Measurements from ENCODE around the gene ALDH1L2.
"Not testable (repeated sequence)": the region's sequence is repeated elsewhere in the genome, so short reads cannot be mapped to it uniquely, and the experiment has no call there.

The ALDH1L2 gene

DNA sequence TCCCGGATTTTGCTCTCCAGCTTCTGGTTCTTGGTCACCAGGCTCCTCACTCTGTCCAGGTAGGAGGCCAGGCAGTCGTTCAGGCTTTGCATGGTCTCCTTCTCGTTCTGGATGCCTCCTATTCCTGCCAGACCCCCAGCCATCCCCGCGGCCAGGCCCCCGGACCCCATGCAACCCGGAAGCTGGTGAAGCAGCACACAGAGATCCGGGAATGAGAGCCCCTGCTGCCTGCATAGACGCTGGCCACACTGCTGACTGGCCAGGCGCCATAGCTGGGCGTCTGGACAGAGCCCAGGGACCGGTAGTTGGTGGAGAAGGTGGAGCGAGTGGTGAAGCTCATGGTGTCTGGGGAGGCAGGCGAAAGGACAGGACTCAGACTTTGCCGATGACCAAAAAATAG is 106.6 kb downstream of the ALDH1L2 start:
- DNase-seq (ENCODE audit: low read depth), result not testable (repeated sequence)

DNA sequence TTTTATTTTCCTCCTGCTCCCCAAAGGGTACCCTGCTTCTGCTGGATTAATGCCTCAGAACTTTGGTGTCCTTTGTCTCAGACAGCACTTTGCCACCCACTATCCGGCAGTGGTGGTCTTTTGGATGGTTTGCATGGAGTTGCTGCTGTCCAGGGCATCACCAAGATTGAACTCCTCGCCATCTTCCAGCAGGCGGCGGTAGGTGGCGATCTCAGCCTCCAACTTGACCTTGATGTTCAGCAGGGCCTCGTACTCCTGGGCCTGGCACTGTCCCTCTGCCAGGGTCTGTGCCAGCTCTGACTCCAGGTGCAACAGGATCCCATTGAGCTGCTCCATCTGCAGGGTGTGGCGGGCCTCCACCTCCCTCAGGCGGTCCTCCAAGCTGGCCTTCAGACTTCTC is 107.6 kb downstream of the ALDH1L2 start:
- no peak for DNase-seq (ENCODE audit: low read depth)

DNA sequence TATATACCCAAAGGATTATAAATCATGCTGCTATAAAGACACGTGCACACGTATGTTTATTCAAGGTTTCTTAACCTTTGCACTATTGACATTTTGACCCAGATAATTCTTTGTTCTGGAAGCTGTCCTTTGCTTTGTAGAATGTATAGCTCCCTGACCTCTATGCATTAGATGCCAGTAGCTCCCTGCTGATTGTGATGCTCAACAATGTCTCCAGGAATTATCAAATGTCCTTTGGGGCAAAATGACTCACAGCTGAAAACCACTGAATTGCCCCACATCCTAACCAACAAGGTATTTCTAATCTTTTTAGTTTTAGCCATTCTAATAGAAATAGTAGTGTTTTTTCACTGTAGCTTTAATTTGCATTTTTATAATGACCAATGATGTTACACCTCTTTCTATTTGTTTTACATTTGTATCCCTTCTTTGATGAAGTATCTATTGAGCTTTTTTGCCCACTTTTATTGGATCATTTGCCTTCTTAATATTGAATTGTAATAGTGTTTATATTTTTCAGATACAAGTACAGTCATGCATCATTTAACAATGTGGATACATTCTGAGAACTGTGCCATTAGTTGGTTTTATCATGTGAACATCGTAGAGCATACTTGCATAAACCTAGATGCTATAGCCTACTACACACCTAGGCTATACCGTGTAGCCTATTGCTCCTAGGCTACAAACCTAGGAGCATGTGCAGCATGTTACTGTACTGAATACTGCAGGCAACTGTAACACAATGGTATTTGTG is 108.5 kb downstream of the ALDH1L2 start:
- no peak for DNase-seq (ENCODE audit: low read depth)

DNA sequence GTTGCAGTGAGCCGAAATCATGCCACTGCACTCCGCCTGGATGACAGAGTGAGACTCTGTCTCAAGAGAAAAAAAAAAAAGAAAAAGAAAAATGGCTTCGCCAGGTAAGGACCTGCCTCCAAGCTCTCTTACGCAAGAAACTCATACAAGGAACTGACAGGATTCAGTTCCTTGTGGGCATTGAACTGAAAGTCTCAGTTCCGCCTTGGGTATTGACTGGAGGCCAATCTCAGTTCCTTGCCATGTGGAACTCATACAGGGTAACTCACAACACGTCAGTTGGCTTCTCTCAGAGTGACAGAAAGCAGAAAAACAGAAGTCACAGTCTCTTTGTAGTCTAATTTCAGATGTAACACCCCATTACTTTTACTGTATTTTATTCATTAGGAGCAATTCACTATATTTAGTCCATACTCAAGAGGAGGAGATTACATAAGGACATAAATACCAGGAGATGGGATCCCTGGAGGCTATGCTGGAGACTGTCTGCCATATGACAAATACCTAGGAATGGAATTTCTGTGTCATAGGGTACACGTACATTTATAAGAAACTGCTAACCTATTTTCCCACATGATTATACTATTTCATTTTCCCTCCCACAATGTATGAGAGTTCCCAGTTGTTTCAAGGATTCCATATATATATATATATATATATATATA is 109.5 kb downstream of the ALDH1L2 start:
- no peak for DNase-seq (ENCODE audit: low read depth)

- no peak for DNase-seq (ENCODE audit: low read depth)
These were observed 111.0 kb downstream of the ALDH1L2 start for GRCh38 chr12:104973250-104973649.

GRCh38 chr12:104971306-104971705 is 113.0 kb downstream of the ALDH1L2 start:
- no peak for DNase-seq (ENCODE audit: low read depth)

Data from stimulated activated CD8-positive, alpha-beta memory T cell treated with anti-CD3 and anti-CD28 coated beads, Interleukin-12 subunit alpha, Interleukin-12 subunit beta, amount 100 ng/mL, for 4 hours (primary cell).